HG03354 (cell line): Measurements from ENCODE around the gene EEF2KMT.

Experiments
- ATAC-seq: cut with Tn5 transposase; IDR thresholded peaks from one replicate; pipeline ENCODE4 v1.9.1; 2021; ENCODE audit warnings: mild to moderate bottlenecking; ENCODE audit not compliant: unreplicated experiment, poor library complexity, severe bottlenecking

The EEF2KMT gene

GRCh38 chr16:5072334-5073278 lies 25.0 kb downstream of the EEF2KMT start:
- ATAC-seq, result no peak

DNA sequence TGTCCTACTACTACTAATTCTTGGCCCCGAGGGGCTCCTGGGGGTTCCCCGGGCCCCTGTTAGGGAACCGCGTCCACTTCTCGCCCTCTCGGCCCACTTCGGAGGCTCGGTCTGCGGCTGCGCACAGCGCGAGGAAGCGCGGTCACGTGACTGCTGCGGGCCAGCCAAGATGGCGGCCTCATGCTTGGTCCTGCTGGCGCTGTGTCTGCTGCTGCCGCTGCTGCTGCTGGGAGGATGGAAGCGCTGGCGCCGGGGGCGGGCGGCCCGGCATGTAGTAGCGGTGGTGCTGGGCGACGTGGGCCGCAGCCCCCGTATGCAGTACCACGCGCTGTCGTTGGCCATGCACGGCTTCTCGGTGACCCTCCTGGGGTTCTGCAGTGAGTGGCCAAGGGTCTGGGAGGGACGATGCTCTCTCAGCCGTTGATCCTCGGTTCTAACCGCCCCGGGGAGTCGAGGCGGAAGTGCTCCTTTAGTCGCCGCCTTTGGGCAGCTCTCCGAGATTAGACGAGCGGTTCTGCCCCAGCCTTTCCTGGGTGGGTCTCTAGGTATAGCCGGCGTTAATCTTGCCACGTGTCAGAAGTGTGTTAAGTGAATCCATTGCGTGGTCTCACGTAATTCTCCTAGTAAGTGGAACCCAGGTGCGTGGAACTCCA lies 25.8 kb downstream of the EEF2KMT start, which contains the start of gene ALG1:
Gene ALG1 (plus strand): TSS at position 163 of the 653 bp plus-strand sequence. CDS start 7 bp downstream, at position 170.
- peak; percentile 90 for ATAC-seq

DNA sequence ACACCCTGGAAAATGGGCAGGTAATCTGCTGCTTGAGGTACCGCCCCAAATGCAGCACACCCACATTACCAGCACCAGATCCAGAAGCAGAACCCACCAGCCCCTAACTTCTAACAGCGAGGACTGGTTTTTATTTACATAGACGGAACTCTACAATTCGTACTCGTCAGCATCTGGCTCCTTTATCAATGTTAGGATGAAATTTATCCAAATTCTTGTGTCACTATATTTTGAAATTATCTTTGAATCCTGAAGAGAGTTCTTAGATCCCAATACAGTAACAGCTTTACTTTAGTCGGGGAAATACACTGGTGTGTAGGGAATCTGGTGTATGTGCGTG lies 26.3 kb downstream of the EEF2KMT start:
- no peak for ATAC-seq

DNA sequence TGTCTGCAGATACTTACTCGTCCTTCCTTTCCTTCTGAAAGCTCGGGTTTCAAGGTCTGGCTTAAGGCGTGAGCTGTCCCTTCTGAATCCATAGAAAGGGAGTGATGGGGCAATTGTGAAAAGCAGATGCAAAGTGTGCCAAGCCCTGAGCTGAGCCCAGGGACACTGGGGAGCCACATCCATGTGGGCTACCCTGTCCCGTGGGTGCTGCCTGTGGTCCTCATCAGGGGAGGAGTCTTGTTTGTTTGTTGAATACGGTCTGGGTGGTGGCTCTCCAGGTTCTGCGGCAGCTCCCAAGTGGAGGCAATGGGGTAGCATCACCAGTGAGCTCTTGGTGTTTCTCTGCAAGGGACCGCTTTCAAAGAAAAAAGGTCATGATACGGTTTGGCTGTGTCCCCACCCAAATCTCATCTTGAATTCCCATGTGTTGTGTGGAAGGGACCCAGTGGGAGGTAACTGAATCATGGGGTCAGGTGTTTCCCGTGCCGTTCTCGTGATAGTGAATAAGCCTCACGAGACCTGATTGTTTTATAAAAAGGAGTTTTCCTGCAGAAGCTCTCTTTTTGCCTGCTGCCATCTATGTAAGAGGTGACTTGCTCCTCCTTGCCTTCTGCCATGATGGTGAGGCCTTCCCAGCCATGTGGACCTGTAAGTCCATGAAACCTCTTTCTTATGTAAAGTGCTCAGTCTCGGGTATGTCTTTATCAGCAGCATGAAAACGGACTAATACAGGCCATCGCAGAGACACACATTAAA lies 27.0 kb downstream of the EEF2KMT start:
- no peak for ATAC-seq

DNA sequence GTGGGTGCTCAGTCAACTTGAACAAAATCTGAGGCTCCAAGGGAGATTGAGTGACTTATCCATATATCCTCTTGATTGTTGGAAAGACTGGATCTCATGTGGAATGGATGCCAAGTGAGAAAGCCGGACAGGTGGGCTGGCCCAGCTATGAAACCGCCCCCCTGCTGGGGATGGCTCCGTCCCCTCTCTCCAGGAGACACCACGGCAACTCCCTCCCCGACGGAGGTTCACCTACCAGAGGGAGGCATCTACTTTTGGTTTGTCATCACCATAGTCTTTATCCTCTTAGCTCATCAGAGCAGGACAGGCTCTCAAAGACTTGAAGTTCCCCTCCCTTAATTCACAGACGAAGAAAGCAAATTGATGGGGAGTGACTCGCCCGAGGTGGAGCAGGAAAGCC lies 27.7 kb downstream of the EEF2KMT start:
- ATAC-seq, result no peak

- no peak for ATAC-seq
These were observed 28.5 kb downstream of the EEF2KMT start for GRCh38 chr16:5069048-5069447.

- no peak for ATAC-seq
These were observed 31.1 kb downstream of the EEF2KMT start for GRCh38 chr16:5066511-5066910.

GRCh38 chr16:5065813-5066212 lies 31.8 kb downstream of the EEF2KMT start, which contains the start of gene C16orf89:
Gene C16orf89 (minus strand): TSS chr16:5065956. CDS start chr16:5065908, 48 bp downstream.
- ATAC-seq, result no peak

DNA sequence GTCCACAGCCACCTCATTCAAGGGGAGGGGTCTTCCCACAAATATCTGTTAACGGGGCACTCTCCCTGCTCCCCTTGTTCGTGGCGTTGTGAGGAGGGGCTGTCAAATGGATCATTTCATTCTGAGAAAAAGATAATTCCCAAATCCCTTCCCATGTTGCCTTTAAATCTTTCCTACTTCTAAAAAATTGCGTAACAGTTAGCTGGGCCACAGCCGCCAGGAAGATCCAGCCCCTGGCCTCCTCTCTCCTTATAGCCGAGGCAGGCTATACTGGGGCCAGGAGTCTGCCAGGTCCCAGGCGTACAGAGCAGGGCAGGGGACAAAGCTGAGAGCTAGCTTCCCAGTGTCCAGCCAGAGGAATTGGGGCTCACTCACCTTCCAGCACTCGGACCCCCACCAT lies 32.3 kb downstream of the EEF2KMT start:
- ATAC-seq, result no peak

- no peak for ATAC-seq
These were observed 32.7 kb downstream of the EEF2KMT start for GRCh38 chr16:5064915-5065314.

DNA sequence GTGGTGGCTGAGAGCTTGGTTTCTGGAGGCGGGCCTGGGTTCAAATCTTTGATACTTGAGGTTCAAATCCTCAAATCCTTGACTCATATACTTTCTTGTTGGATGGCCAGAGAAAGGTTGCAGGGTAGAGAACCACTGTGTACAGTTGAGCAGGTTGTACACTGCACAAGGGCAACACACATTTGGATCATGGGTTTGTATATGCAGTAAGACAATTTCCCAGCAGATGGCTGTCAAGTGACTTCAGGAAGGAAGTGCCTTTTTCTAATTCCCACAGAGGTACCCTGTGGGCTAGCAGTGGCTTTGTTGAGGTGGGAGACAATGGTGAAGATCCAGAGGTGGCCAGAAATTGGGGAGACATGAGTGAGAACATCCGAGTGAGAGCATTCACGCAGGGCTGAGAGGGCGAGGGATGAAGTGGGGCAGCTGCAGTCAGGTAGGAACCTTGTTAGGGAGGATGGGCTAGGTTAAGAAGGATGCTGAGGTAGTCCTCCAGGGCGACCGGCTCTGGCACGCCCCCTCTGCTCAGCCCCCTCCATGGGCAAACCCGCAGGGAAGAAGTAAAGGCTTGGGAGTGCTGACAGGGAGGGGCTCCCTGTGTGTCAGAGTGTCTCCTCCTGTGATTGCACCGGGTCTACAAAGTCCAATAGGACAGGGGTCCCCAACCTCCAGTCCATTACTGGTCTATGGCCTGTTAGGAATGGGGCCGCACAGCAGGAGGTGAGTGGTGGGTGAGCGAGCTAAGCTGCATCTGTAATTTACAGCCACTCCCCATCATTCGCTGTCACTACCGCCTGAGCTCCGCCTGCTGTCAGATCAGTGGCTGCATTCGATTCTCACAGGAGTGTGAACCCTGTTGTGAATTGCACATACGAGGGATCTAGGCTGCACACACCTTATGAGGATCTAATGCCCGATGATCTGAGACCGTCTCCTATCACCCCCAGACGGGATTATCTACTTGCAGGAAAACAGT lies 34.5 kb downstream of the EEF2KMT start:
- ATAC-seq, result no peak

DNA sequence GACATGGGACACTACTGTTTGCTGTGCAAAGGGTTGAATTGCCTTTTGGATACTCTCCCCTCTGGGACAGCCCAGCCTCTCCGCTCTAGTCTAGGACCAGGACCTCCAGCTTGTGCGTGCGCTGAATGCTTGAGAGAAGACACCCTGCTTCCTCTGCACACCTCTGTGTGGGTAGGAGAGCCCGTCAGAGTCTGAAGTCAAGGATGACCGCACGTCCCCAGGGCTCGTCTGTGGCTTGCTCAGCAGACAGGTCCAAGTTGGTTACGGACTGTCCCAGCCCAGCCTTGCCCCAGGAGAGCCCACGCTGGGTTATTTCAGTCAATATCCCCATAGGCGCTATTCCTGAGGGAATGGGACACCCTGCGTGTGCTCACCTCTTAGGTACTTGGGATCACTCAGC lies 35.5 kb downstream of the EEF2KMT start:
- no peak for ATAC-seq

- no peak for ATAC-seq
These were observed 37.4 kb downstream of the EEF2KMT start for GRCh38 chr16:5060073-5060641.

GRCh38 chr16:5059386-5060072 lies 38.1 kb downstream of the EEF2KMT start:
- no peak for ATAC-seq

- no peak for ATAC-seq
These were observed 39.1 kb downstream of the EEF2KMT start for GRCh38 chr16:5058476-5058875.

DNA sequence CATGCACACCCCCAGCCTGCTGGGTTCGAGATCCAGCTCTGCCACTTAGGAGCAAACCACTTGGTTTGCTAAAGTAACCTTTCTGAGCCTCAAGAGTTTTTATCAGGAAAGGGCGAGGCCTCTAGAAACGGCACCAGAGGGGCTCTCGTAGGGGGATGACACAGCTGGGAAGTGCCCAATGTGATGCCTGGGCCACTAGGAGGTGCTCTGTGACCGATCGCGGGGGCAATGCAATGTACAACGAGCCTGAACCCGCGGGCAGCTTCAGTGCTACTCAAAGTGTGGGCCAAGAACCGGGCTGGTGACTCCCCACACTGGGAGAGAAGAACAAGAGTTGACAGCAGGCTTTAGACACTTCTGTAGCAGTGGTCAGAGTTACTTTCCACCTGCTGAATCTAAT lies 41.2 kb downstream of the EEF2KMT start:
- peak; percentile 64 for ATAC-seq

- no peak for ATAC-seq
These were observed 42.4 kb downstream of the EEF2KMT start for GRCh38 chr16:5054876-5055865.
